Vagina (tissue), 2 donors: ENCODE measurements around the gene ELAVL2.

Experiments used
- POLR2A ChIP-seq, 2 donors: fragments of 450-650 bp; IDR thresholded peaks; one replicate each; pipeline ENCODE4 v1.6.1; 2017; ENCODE audit warnings: antibody characterized with exemption in 2 of 2, mild to moderate bottlenecking in 2 of 2, moderate library complexity in 2 of 2
- POLR2AphosphoS5 ChIP-seq, 2 donors: sonication (generic); formaldehyde crosslinking; IDR thresholded peaks; one replicate each; pipeline ENCODE4 v1.9.0; 2017; ENCODE audit warnings: antibody characterized with exemption in 2 of 2, mild to moderate bottlenecking in 2 of 2, low read depth in 1 of 2; ENCODE audit not compliant: insufficient read depth in 1 of 2
- TF ChIP-seq, protein P1 (sequence below), 3 experiments: fragments of 450-650 bp in 2 of 3; fragments of 200-600 bp in 1 of 3; sonication (generic) in 1 of 3; IDR thresholded peaks; one replicate each; pipeline ENCODE4 v1.5.1; 2017 to 2019; ENCODE audit warnings: antibody characterized with exemption in 3 of 3, mild to moderate bottlenecking in 2 of 3, moderate library complexity in 2 of 3

GRCh38 chr9:23663536-23663935 lies 162.5 kb downstream of the ELAVL2 start:
- TF ChIP-seq, protein P1, sequence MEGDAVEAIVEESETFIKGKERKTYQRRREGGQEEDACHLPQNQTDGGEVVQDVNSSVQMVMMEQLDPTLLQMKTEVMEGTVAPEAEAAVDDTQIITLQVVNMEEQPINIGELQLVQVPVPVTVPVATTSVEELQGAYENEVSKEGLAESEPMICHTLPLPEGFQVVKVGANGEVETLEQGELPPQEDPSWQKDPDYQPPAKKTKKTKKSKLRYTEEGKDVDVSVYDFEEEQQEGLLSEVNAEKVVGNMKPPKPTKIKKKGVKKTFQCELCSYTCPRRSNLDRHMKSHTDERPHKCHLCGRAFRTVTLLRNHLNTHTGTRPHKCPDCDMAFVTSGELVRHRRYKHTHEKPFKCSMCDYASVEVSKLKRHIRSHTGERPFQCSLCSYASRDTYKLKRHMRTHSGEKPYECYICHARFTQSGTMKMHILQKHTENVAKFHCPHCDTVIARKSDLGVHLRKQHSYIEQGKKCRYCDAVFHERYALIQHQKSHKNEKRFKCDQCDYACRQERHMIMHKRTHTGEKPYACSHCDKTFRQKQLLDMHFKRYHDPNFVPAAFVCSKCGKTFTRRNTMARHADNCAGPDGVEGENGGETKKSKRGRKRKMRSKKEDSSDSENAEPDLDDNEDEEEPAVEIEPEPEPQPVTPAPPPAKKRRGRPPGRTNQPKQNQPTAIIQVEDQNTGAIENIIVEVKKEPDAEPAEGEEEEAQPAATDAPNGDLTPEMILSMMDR (IDR thresholded peaks at IDR 0.05): no peak
- TF ChIP-seq POLR2AphosphoS5 (IDR thresholded peaks at IDR 0.05; ENCODE audit: insufficient read depth in 1 of 2, low read depth in 1 of 2): peak in 1 of 2 donors; percentile 23
- no peak for TF ChIP-seq POLR2A (IDR thresholded peaks at IDR 0.05)
